ENCODE measurements around the gene CDH13. TPM values are rescaled to one million over a fixed set of nuclear protein-coding genes. Genes with fewer than 3 reads are reported as not detected.

The CDH13 gene
- total and polyA plus RNA-seq, 2 experiments from 2014 or later, result 1.6 to 4.4 TPM

GRCh38 chr16:83105279-83106077, 478.7 kb downstream of the CDH13 start:
- Histone ChIP-seq H4K20me1 (replicated peaks; ENCODE audit: insufficient read depth) (no peaks in the 10 kb centered on the region), H3K79me2 (replicated peaks; ENCODE audit: insufficient read depth) (no peaks in the 10 kb centered on the region), H3K4me2 (no peak overlapping the region), H3K36me3 (ENCODE audit: insufficient read depth) (no peaks in the 10 kb centered on the region), H3K4me3 (no peak overlapping the region), H3K9me2 (ENCODE audit: insufficient read depth) (no peaks in the 10 kb centered on the region), H3K27ac (ENCODE audit: low read depth) (no peak overlapping the region), H3K27me3 (ENCODE audit: insufficient read depth) (no peaks in the 10 kb centered on the region), H3K4me1 (ENCODE audit: insufficient read depth) (no peaks in the 10 kb centered on the region), H2AFZ (no peak overlapping the region), H3F3A (replicated peaks; ENCODE audit: low read depth) (no peaks in the 10 kb centered on the region)
- H3K4me3 Mint-ChIP-seq, result no peak overlapping the region
- DNase-seq (ENCODE audit: low spot score) (no peak), ATAC-seq (no peak)
- H3K27me3 Mint-ChIP-seq (ENCODE audit: insufficient read depth, low read depth, poor library complexity), result no peaks in the 10 kb centered on the region
- TF ChIP-seq ETS1 (IDR thresholded peaks at IDR 0.05) (no peak), JUNB (IDR thresholded peaks at IDR 0.05; ENCODE audit: unreplicated experiment) (no peak), ZNF462 (CRISPR knock-in tag; IDR thresholded peaks at IDR 0.05) (no peak), NANOG (IDR thresholded peaks at IDR 0.05; ENCODE audit: borderline replicate concordance) (no peak), STAT1 (IDR thresholded peaks at IDR 0.05; ENCODE audit: unreplicated experiment) (no peak), POLR2AphosphoS5 (IDR thresholded peaks at IDR 0.05; ENCODE audit: low read depth) (no peak)
- peaks cover 11% of the 10 kb centered on the region; the same call in 2 of the 3 replicates for H3K36me3 Mint-ChIP-seq (ENCODE audit: low read depth)
- peaks cover 14% of the 10 kb centered on the region; the same call in 1 of the 3 replicates for H3K9me3 Mint-ChIP-seq
- H3K4me1 Mint-ChIP-seq, result no peaks in the 10 kb centered on the region
- no peak overlapping the region for H3K27ac Mint-ChIP-seq

Measured in GM23338 (cell line).